Keratinocyte (primary cell): ENCODE measurements around the gene RTKN2. TPM values are rescaled to one million over a fixed set of nuclear protein-coding genes. Genes with fewer than 3 reads are reported as not detected.

Source experiments
- DNase-seq: peaks from one replicate; pipeline ENCODE4 v3.0.0-alpha.2; 2011; ENCODE audit warnings: low read depth, missing footprints, low spot score
- FAIRE-seq: peaks from 2 replicates; lab custom pipeline; 2011; peaks lifted over from hg19 to GRCh38; lab: Jason Lieb, UNC
- H2AFZ ChIP-seq: 2 replicates; pipeline ENCODE4 v1.6.0; 2012; ENCODE audit warnings: low read length, control low read depth, inconsistent platforms; ENCODE audit not compliant: control insufficient read depth
- H3K27ac ChIP-seq: 2 replicates; pipeline ENCODE4 v1.5.1; 2011; ENCODE audit warnings: low read length; ENCODE audit not compliant: control insufficient read depth, insufficient read depth
- H3K27me3 ChIP-seq: 3 replicates; pipeline ENCODE4 v1.6.0; 2011; ENCODE audit warnings: low read length; ENCODE audit not compliant: control insufficient read depth, insufficient read depth; ENCODE audit errors: extremely low read depth
- H3K36me3 ChIP-seq, 2 experiments: 2 replicates in 1 of 2; 3 replicates in 1 of 2; pipeline ENCODE4 v1.5.1; 2011; ENCODE audit warnings: low read length in 2 of 2, mild to moderate bottlenecking in 1 of 2; ENCODE audit not compliant: control insufficient read depth in 2 of 2, insufficient read depth in 2 of 2; ENCODE audit errors: extremely low read depth in 1 of 2
- H3K4me1 ChIP-seq: 3 replicates; pipeline ENCODE4 v1.5.1; 2011; ENCODE audit warnings: low read length; ENCODE audit not compliant: control insufficient read depth, insufficient read depth; ENCODE audit errors: extremely low read depth
- H3K4me2 ChIP-seq: 3 replicates; pipeline ENCODE4 v1.6.0; 2011; ENCODE audit warnings: low read depth, low read length; ENCODE audit not compliant: control insufficient read depth, insufficient read depth; ENCODE audit errors: extremely low read depth
- H3K4me3 ChIP-seq, 3 experiments: fragments of 200-600 bp in 1 of 3; sonication (generic) in 1 of 3; 2 replicates in 2 of 3; 3 replicates in 1 of 3; pipeline ENCODE4 v1.5.1; 2011 to 2016; ENCODE audit warnings: low read length in 3 of 3, mild to moderate bottlenecking in 3 of 3, control low read depth in 2 of 3, inconsistent platforms in 1 of 3, low read depth in 1 of 3, mixed read lengths in 1 of 3, mixed run types in 1 of 3, moderate library complexity in 1 of 3; ENCODE audit not compliant: control insufficient read depth in 2 of 3, insufficient read depth in 2 of 3; ENCODE audit errors: extremely low read depth in 1 of 3
- H3K79me2 ChIP-seq: 2 replicates; pipeline ENCODE4 v1.6.0; 2012; ENCODE audit warnings: low read length; ENCODE audit not compliant: control insufficient read depth, insufficient read depth
- H3K9ac ChIP-seq: 3 replicates; pipeline ENCODE4 v1.6.0; 2011; ENCODE audit warnings: low read length; ENCODE audit not compliant: control insufficient read depth, insufficient read depth; ENCODE audit errors: extremely low read depth
- H3K9me1 ChIP-seq: 3 replicates; pipeline ENCODE4 v1.6.0; 2011; ENCODE audit warnings: low read length; ENCODE audit not compliant: control insufficient read depth, insufficient read depth; ENCODE audit errors: extremely low read depth
- H3K9me3 ChIP-seq: 2 replicates; pipeline ENCODE4 v1.5.1; 2012; ENCODE audit warnings: low read depth, low read length; ENCODE audit not compliant: control insufficient read depth
- H4K20me1 ChIP-seq: 3 replicates; pipeline ENCODE4 v1.6.0; 2011; ENCODE audit warnings: low read length; ENCODE audit not compliant: control insufficient read depth, insufficient read depth; ENCODE audit errors: extremely low read depth
- CTCF ChIP-seq, 3 experiments: IDR thresholded peaks in 1 of 3; conservative IDR thresholded peaks in 1 of 3; optimal IDR thresholded peaks in 1 of 3; 2 replicates in 2 of 3; 3 replicates in 1 of 3; pipeline versions ENCODE3 to v1.5.1; 2011; ENCODE audit warnings: low read length in 3 of 3, mild to moderate bottlenecking in 3 of 3, moderate library complexity in 2 of 3, control low read depth in 1 of 3, inconsistent platforms in 1 of 3; ENCODE audit not compliant: insufficient read depth in 2 of 3; ENCODE audit errors: extremely low read depth in 1 of 3
- EZH2 ChIP-seq: IDR thresholded peaks from one replicate; pipeline ENCODE4 v1.6.1; 2012; ENCODE audit warnings: inconsistent platforms, mild to moderate bottlenecking, low read length, moderate library complexity
- dilution Hi-C: fragments of 300-500 bp; cut with MboI; formaldehyde crosslinking; loops from one replicate; pipeline ENCODE4 v1.7.0; 2020; ENCODE audit warnings: low sequenced_read_pairs; ENCODE audit not compliant: extremely low pct_ligation_motif_present
- polyA plus RNA-seq, 5 experiments: library from polyadenylated mRNA; depleted of rRNA in 3 of 5; stranded (reverse) in 3 of 5; stranded (forward) in 1 of 5; unstranded in 1 of 5; fragments of >200 nt; gene quantifications; 1 replicate in 1 of 5; 2 replicates in 3 of 5; 3 replicates in 1 of 5; pipeline versions ENCODE4 v1.2.1 to v1.2.3, GENCODE V29; 2011 to 2012; ENCODE audit warnings: missing spikeins in 2 of 5, low read depth in 1 of 5, low replicate concordance in 1 of 5

Gene RTKN2
- polyA plus RNA-seq, 1 donor (not counting 4 experiments of a cell fraction or from before 2014, with no cell fraction given): 3.2 TPM

GRCh38 chr10:62183857-62184795, 84.5 kb downstream of the RTKN2 start:
- peaks cover 4% of the 10 kb centered on the region for H3K4me1 ChIP-seq
- no peak for DNase-seq
- H3K79me2 ChIP-seq: no peaks in the 10 kb centered on the region
- no peaks in the 10 kb centered on the region for H3K9me3 ChIP-seq
- no peaks in the 10 kb centered on the region for H4K20me1 ChIP-seq
- dilution Hi-C loops: no loop called here
- H3K27ac ChIP-seq: no peak overlapping the region
- no peaks in the 10 kb centered on the region for H3K9me1 ChIP-seq
- H3K27me3 ChIP-seq: no peaks in the 10 kb centered on the region
- H3K4me3 ChIP-seq: no peak overlapping the region
- H3K9ac ChIP-seq: no peak overlapping the region
- H3K36me3 ChIP-seq: no peaks in the 10 kb centered on the region
- FAIRE-seq: no peak
- H3K4me2 ChIP-seq: no peak overlapping the region
- no peak for TF ChIP-seq CTCF (optimal IDR thresholded peaks at IDR 0.05 in 1 of 3, IDR thresholded peaks at IDR 0.05 in 1 of 3, conservative IDR thresholded peaks at IDR 0.05 in 1 of 3; ENCODE audit: extremely low read depth in 1 of 3, insufficient read depth in 2 of 3, low read length in 3 of 3)
- TF ChIP-seq EZH2: no peak
- H2AFZ ChIP-seq: no peak overlapping the region

- H3K9me1 ChIP-seq: no peaks in the 10 kb centered on the region
- no peak for TF ChIP-seq CTCF (optimal IDR thresholded peaks at IDR 0.05 in 1 of 3, IDR thresholded peaks at IDR 0.05 in 1 of 3, conservative IDR thresholded peaks at IDR 0.05 in 1 of 3; ENCODE audit: extremely low read depth in 1 of 3, insufficient read depth in 2 of 3, low read length in 3 of 3)
- no peak for TF ChIP-seq EZH2
- dilution Hi-C loops: no loop called here
These were observed 85.2 kb downstream of the RTKN2 start for GRCh38 chr10:62183442-62183841.

More at GRCh38 chr10:62183442-62183841, 85.2 kb downstream of the RTKN2 start:
- Histone ChIP-seq H3K4me3 (no peak overlapping the region), H3K4me2 (no peak overlapping the region), H3K9me3 (no peaks in the 10 kb centered on the region), H3K9ac (no peak overlapping the region), H3K27me3 (no peaks in the 10 kb centered on the region), H3K79me2 (no peaks in the 10 kb centered on the region), H4K20me1 (no peaks in the 10 kb centered on the region), H2AFZ (no peak overlapping the region), H3K4me1 (peaks cover 4% of the 10 kb centered on the region), H3K36me3 (no peaks in the 10 kb centered on the region), H3K27ac (no peak overlapping the region)
- FAIRE-seq (no peak), DNase-seq (no peak)
